K562 (cell line): ENCODE data around the gene EFNB3.

Experiments
- CHD4 ChIP-seq: fragments of 200-600 bp; sonication (generic); IDR thresholded peaks from 3 replicates; pipeline ENCODE4 v1.6.1; 2012; ENCODE audit warnings: low read depth, mild to moderate bottlenecking, mixed read lengths, low read length, inconsistent platforms; ENCODE audit not compliant: insufficient read depth, insufficient replicate concordance, poor library complexity, severe bottlenecking
- MECOM ChIP-seq: fragments of 250-450 bp; sonication (Bioruptor Pico); IDR thresholded peaks from 2 replicates; pipeline ENCODE4 v1.8.0; 2022; ENCODE audit warnings: inconsistent platforms
- PHF20 ChIP-seq: fragments of 450-650 bp; IDR thresholded peaks from 2 replicates; pipeline ENCODE4 v1.6.1; 2018; ENCODE audit not compliant: partially characterized antibody
- RAD21 ChIP-seq, 2 experiments: fragments of 250-450 bp in 1 of 2; fragments of 450-650 bp in 1 of 2; sonication (Bioruptor Pico) in 1 of 2; formaldehyde crosslinking in 1 of 2; IDR thresholded peaks in 1 of 2; conservative IDR thresholded peaks in 1 of 2; 2 replicates each; pipeline versions ENCODE4 v1.4.0 to v1.8.0; 2020 to 2022; ENCODE audit warnings: mild to moderate bottlenecking in 2 of 2, moderate library complexity in 1 of 2
- TCF7L2 ChIP-seq: fragments of 150-350 bp; IDR thresholded peaks from 2 replicates; pipeline ENCODE4 v1.6.1; 2016; ENCODE audit warnings: low read depth, mild to moderate bottlenecking, low read length, moderate library complexity
- ZNF212 ChIP-seq: fragments of 450-650 bp; formaldehyde crosslinking; IDR thresholded peaks from 2 replicates; pipeline ENCODE4 v1.4.0; 2020; ENCODE audit warnings: mild to moderate bottlenecking

- TF ChIP-seq TCF7L2 (no peak), MECOM (CRISPR knock-in tag) (no peak), ZNF212 (CRISPR knock-in tag) (no peak), PHF20 (no peak), CHD4 (no peak), RAD21 (CRISPR knock-in tag; conservative IDR thresholded peaks at IDR 0.05 in 1 of 2, IDR thresholded peaks at IDR 0.05 in 1 of 2) (no peak)
These were observed 10.0 kb downstream of the EFNB3 start for GRCh38 chr17:7714721-7715594.
